ENCODE measurements around the gene ZNF582. TPM values are rescaled to one million over a fixed set of nuclear protein-coding genes. Genes with fewer than 3 reads are reported as not detected.

The ZNF582 gene
- total and polyA plus RNA-seq, 12 donors: 3.0 to 6.2 (median 4.5) TPM

DNA sequence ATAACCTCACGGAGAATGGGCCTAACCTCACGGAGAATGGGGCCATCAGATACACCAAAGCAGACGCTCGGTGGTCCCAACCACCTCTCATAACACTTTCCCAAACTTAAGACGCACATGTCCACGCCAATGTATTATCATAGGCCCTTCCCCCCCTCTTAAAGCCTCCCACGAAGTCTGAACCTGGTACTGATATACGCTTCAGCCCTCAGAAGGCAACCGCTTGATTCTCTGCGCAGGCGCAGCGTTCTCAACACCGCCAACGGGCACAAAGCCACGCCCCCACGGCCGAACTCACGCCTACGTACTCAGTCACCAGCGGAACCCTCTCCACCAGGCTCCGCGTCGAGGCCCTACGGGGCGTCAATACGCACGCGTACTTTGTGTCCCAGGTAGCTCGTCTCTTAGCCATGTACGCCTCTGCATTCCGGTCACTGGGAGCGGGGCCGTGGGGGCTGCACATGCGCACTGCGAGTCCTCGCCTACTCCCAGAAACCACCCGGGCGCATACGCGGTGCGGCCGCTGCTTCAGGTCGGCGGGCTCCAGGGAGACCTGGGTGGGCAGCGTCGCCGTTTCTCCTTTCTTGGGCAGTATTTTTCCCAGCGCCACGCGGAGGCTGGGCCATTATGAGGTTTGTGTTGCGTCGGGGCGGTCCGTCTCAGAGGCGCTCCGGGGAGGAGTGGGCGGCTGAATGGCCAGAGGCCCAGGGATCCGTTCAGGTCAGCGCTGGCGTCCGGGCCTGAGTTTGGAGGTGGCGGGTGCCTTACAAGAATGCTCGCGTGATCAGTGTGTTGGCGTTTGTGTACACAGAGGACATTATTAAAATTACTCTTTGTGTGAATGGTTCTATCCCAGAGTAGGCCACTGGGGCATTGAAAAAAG, 25.3 kb downstream of the ZNF582 start:
- intact Hi-C loops (cut with DNase I): loop anchor here in 1 of 10 donors (2.0 kb wide), 1 partner anchor 53 kb away; the partner anchor contains the start of gene ZSCAN5A
- Histone ChIP-seq H3K27me3 (no peaks in the 10 kb centered on the region), H3K9me3 (peaks cover 0 to 68% (median 12%) of the 10 kb centered on the region in 11 donors), H3K4me1 (peaks cover 2 to 26% (median 18%) of the 10 kb centered on the region in 9 donors), H3K27ac (peak overlapping the region; percentile 76 to 95 (median 90)), H3K36me3 (peaks cover 0 to 37% (median 12%) of the 10 kb centered on the region in 9 donors), H3K4me3 (peak overlapping the region; percentile 48 to 87 (median 74))
- WGBS, 2 donors: 4 to 5% methylated on average over 65 of the region's 65 CpGs
- ATAC-seq (peak; percentile 97 to 100 (median 98)), DNase-seq (peak; percentile 94 to 95)
- TF ChIP-seq, protein P1, sequence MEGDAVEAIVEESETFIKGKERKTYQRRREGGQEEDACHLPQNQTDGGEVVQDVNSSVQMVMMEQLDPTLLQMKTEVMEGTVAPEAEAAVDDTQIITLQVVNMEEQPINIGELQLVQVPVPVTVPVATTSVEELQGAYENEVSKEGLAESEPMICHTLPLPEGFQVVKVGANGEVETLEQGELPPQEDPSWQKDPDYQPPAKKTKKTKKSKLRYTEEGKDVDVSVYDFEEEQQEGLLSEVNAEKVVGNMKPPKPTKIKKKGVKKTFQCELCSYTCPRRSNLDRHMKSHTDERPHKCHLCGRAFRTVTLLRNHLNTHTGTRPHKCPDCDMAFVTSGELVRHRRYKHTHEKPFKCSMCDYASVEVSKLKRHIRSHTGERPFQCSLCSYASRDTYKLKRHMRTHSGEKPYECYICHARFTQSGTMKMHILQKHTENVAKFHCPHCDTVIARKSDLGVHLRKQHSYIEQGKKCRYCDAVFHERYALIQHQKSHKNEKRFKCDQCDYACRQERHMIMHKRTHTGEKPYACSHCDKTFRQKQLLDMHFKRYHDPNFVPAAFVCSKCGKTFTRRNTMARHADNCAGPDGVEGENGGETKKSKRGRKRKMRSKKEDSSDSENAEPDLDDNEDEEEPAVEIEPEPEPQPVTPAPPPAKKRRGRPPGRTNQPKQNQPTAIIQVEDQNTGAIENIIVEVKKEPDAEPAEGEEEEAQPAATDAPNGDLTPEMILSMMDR (IDR thresholded peaks at IDR 0.05): no peak

DNA sequence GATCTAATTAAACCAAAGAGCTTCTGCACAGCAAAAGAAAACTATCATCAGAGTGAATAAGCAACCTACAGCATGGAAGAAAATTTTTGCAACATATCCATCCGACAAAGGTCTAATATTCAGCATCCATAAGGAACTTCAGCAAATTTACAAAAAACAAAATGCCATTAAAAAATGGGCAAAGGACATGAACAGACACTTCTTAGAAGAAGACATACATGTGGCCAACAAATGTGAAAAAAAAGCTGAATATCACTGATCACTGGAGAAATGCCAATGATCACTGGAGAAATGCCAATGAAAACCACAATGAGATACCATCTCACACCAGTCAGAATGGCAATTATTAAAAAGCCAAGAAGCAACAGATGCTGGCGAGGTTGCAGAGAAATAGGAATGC, 32.5 kb downstream of the ZNF582 start:
- Histone ChIP-seq H3K27ac (no peak overlapping the region), H3K4me3 (no peak overlapping the region), H3K27me3 (no peaks in the 10 kb centered on the region), H3K9me3 (peaks cover 0 to 68% (median 19%) of the 10 kb centered on the region in 11 donors), H3K4me1 (no peaks in the 10 kb centered on the region), H3K36me3 (peaks cover 0 to 24% (median 0%) of the 10 kb centered on the region in 9 donors)
- TF ChIP-seq, protein P1 (IDR thresholded peaks at IDR 0.05): no peak
- WGBS, 2 donors: 94 to 99% methylated on average over 2 of the region's 2 CpGs
- DNase-seq: no peak
- intact Hi-C loops (cut with DNase I): no loop called here
- ATAC-seq: no peak

DNA sequence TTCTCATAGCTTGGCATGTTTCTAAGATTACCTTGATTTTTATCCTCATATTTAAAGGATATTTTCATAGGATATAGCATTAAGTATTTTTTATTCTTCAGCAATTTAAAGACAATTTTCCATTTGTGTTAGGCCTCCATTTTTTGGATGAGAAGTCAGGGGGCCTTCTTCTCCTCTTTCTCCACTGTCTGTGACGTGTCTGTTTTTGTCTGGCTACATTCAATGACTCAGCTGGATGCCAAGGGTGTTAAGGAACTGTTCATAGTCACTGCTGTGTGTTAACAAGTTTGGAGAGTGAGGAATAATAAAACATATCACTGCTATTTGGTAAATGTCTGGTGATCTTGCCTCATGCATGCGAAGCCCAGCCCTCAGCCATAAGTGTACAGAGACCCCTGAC, 36.4 kb downstream of the ZNF582 start:
- Histone ChIP-seq H3K9me3 (peaks cover 0 to 30% (median 8%) of the 10 kb centered on the region in 11 donors), H3K36me3 (peaks cover 0 to 23% (median 0%) of the 10 kb centered on the region in 9 donors), H3K27me3 (no peaks in the 10 kb centered on the region), H3K4me1 (no peaks in the 10 kb centered on the region), H3K4me3 (no peak overlapping the region), H3K27ac (no peak overlapping the region)
- TF ChIP-seq, protein P1 (IDR thresholded peaks at IDR 0.05): no peak
- ATAC-seq (no peak), DNase-seq (no peak)
- intact Hi-C loops (cut with DNase I): loop anchor here in 2 of 10 donors (10.0 kb wide), 2 partner anchors 182 to 282 kb away; partner anchors contain the start of gene GALP (in 1 of the 2)
- WGBS, 2 donors: 63 to 70% methylated on average over 2 of the region's 2 CpGs

DNA sequence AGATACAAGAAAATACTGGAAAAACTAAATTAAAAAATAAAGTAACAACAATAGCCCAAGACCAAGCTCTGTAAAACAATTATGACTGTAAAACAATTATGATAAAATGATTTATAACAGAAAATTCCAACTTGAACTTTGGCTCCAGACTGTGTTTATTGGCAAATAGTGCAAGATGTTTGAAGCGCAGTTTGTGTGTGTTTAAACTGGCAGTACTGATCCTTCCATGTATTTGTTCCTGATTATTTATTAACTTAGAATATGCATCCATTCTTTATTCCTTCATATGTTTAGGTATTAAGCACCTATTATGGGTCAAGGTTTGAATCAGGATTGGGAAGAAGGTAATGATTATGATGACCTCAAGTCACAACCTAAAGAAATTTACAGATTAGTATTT, 37.8 kb downstream of the ZNF582 start:
- ATAC-seq (no peak), DNase-seq (no peak)
- WGBS, 2 donors: 91 to 100% methylated on average over 1 of the region's 1 CpG
- Histone ChIP-seq H3K27me3 (no peaks in the 10 kb centered on the region), H3K4me1 (no peaks in the 10 kb centered on the region), H3K36me3 (peaks cover 0 to 13% (median 0%) of the 10 kb centered on the region in 9 donors), H3K9me3 (peaks cover 0 to 16% (median 0%) of the 10 kb centered on the region in 11 donors), H3K27ac (no peak overlapping the region), H3K4me3 (no peak overlapping the region)
- intact Hi-C loops (cut with DNase I): loop anchor here in 2 of 10 donors (10.0 kb wide), 2 partner anchors 181 to 281 kb away; partner anchors contain the start of gene GALP (in 1 of the 2)
- TF ChIP-seq, protein P1 (IDR thresholded peaks at IDR 0.05): no peak
